ENCODE data around the gene XAF1.

- TF ChIP-seq ESRRG (CRISPR knock-in tag; IDR thresholded peaks at IDR 0.05) (no peak), RARB (CRISPR knock-in tag; IDR thresholded peaks at IDR 0.05) (no peak), ISL1 (CRISPR knock-in tag; IDR thresholded peaks at IDR 0.05) (no peak), TOX (CRISPR knock-in tag; IDR thresholded peaks at IDR 0.05; ENCODE audit: borderline replicate concordance) (no peak), BACH2 (CRISPR knock-in tag; IDR thresholded peaks at IDR 0.05; ENCODE audit: borderline replicate concordance) (no peak)
- TF ChIP-seq, protein P1, sequence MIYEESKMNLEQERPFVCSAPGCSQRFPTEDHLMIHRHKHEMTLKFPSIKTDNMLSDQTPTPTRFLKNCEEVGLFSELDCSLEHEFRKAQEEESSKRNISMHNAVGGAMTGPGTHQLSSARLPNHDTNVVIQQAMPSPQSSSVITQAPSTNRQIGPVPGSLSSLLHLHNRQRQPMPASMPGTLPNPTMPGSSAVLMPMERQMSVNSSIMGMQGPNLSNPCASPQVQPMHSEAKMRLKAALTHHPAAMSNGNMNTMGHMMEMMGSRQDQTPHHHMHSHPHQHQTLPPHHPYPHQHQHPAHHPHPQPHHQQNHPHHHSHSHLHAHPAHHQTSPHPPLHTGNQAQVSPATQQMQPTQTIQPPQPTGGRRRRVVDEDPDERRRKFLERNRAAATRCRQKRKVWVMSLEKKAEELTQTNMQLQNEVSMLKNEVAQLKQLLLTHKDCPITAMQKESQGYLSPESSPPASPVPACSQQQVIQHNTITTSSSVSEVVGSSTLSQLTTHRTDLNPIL (CRISPR knock-in tag; IDR thresholded peaks at IDR 0.05; ENCODE audit: low read depth) = no peak
Observed at GRCh38 chr17:6714315-6714874, 41.5 kb upstream of the XAF1 start.
